ENCODE data around the gene MISFA. TPM values are rescaled to one million over a fixed set of nuclear protein-coding genes. Genes with fewer than 3 reads are reported as not detected.

The MISFA gene
- total RNA-seq, 1 experiment from 2014 or later, result 4.6 TPM

GRCh38 chr11:18611196-18611595, 11.6 kb downstream of the MISFA start:
- Histone ChIP-seq H3K27ac (ENCODE audit: low read depth, low read length, poor library complexity, severe bottlenecking) (no peak overlapping the region), H3K27me3 (replicated peaks; ENCODE audit: insufficient read depth, low read depth, low read length, poor library complexity) (no peaks in the 10 kb centered on the region), H3K4me3 (ENCODE audit: low read depth, low read length, poor library complexity, severe bottlenecking) (no peak overlapping the region), H3K4me1 (ENCODE audit: insufficient read depth, low read length, poor library complexity, severe bottlenecking) (no peaks in the 10 kb centered on the region), H3K36me3 (ENCODE audit: insufficient read depth, low read length, poor library complexity, severe bottlenecking) (peaks cover 20% of the 10 kb centered on the region), H3K9me3 (ENCODE audit: low read depth, low read length, poor library complexity, severe bottlenecking) (no peaks in the 10 kb centered on the region)
- POLR2A ChIA-PET (ENCODE audit: low non-redundant PET), result no interaction called here
- intact Hi-C loops (cut with micrococcal nuclease; ENCODE audit: unreplicated experiment), result no loop called here
- TF ChIP-seq, protein P1, sequence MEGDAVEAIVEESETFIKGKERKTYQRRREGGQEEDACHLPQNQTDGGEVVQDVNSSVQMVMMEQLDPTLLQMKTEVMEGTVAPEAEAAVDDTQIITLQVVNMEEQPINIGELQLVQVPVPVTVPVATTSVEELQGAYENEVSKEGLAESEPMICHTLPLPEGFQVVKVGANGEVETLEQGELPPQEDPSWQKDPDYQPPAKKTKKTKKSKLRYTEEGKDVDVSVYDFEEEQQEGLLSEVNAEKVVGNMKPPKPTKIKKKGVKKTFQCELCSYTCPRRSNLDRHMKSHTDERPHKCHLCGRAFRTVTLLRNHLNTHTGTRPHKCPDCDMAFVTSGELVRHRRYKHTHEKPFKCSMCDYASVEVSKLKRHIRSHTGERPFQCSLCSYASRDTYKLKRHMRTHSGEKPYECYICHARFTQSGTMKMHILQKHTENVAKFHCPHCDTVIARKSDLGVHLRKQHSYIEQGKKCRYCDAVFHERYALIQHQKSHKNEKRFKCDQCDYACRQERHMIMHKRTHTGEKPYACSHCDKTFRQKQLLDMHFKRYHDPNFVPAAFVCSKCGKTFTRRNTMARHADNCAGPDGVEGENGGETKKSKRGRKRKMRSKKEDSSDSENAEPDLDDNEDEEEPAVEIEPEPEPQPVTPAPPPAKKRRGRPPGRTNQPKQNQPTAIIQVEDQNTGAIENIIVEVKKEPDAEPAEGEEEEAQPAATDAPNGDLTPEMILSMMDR (conservative IDR thresholded peaks at IDR 0.05; ENCODE audit: low read depth, low read length), result no peak
- no peak for TF ChIP-seq EZH2 (IDR thresholded peaks at IDR 0.05; ENCODE audit: borderline replicate concordance, low read depth, low read length, poor library complexity, severe bottlenecking)
- DNase-seq (ENCODE audit: low spot score), result no peak
- BruUV-seq (replicated peaks), result no TSS peak
- CTCF ChIA-PET, result no interaction called here

DNA sequence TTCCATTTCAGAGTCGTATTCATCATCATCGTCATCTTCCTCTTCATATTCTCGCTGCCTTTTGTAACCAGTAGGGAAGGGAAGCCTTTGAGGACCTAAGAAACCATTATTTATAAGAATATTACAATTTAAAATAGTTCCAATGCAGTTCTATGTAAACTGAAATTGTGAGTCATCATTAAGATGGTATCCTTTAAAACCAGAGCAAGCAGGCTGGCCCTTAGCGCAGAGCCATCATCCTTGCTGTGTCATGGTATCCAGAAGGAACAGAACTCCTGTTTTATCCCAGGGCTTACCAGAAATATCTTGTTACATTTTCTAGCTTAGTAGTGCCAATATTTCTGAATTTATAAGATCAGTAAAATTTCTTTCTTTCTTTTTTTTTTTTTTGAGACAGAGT, 12.8 kb downstream of the MISFA start:
- no TSS peak for BruUV-seq (replicated peaks)
- TF ChIP-seq EZH2 (IDR thresholded peaks at IDR 0.05; ENCODE audit: borderline replicate concordance, low read depth, low read length, poor library complexity, severe bottlenecking), result no peak
- TF ChIP-seq, protein P1 (conservative IDR thresholded peaks at IDR 0.05; ENCODE audit: low read depth, low read length), result no peak
- intact Hi-C loops (cut with micrococcal nuclease; ENCODE audit: unreplicated experiment), result no loop called here
- Histone ChIP-seq H3K27me3 (replicated peaks; ENCODE audit: insufficient read depth, low read depth, low read length, poor library complexity) (no peaks in the 10 kb centered on the region), H3K36me3 (ENCODE audit: insufficient read depth, low read length, poor library complexity, severe bottlenecking) (peaks cover 16% of the 10 kb centered on the region), H3K9me3 (ENCODE audit: low read depth, low read length, poor library complexity, severe bottlenecking) (no peaks in the 10 kb centered on the region), H3K27ac (ENCODE audit: low read depth, low read length, poor library complexity, severe bottlenecking) (no peak overlapping the region), H3K4me3 (ENCODE audit: low read depth, low read length, poor library complexity, severe bottlenecking) (no peak overlapping the region), H3K4me1 (ENCODE audit: insufficient read depth, low read length, poor library complexity, severe bottlenecking) (no peaks in the 10 kb centered on the region)
- ChIA-PET CTCF (no interaction called here), POLR2A (ENCODE audit: low non-redundant PET) (no interaction called here)
- no peak for DNase-seq (ENCODE audit: low spot score)

DNA sequence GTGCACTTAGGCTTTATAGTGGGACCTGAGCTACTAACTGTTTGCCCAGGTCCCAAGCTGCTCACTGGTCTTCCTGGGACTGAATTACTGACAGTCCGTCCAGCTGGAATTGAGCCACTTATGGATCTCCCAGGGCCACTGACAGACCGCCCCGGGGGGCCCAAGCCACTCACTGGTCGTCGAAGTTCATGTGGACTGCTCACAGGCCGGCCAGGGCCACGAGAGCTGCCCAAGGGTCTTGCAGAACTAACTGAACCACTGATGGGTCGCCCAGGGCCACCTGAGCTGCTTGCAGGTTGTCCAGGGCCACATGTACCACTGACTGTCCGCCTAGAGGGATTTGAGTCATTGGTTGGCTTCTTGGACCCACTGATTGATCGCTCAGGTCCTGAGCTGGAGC, 15.1 kb downstream of the MISFA start:
- H3K27ac ChIP-seq (ENCODE audit: low read depth, low read length, poor library complexity, severe bottlenecking), result no peak overlapping the region
- ChIA-PET POLR2A (ENCODE audit: low non-redundant PET) (no interaction called here), CTCF (no interaction called here)
- DNase-seq (ENCODE audit: low spot score), result no peak
- H3K27me3 ChIP-seq (replicated peaks; ENCODE audit: insufficient read depth, low read depth, low read length, poor library complexity), result no peaks in the 10 kb centered on the region
- peaks cover 10% of the 10 kb centered on the region for H3K36me3 ChIP-seq (ENCODE audit: insufficient read depth, low read length, poor library complexity, severe bottlenecking)
- H3K9me3 ChIP-seq (ENCODE audit: low read depth, low read length, poor library complexity, severe bottlenecking), result no peaks in the 10 kb centered on the region
- no TSS peak for BruUV-seq (replicated peaks)
- TF ChIP-seq EZH2 (IDR thresholded peaks at IDR 0.05; ENCODE audit: borderline replicate concordance, low read depth, low read length, poor library complexity, severe bottlenecking), result no peak
- TF ChIP-seq, protein P1 (conservative IDR thresholded peaks at IDR 0.05; ENCODE audit: low read depth, low read length), result no peak
- no peak overlapping the region for H3K4me3 ChIP-seq (ENCODE audit: low read depth, low read length, poor library complexity, severe bottlenecking)
- H3K4me1 ChIP-seq (ENCODE audit: insufficient read depth, low read length, poor library complexity, severe bottlenecking), result no peaks in the 10 kb centered on the region
- intact Hi-C loops (cut with micrococcal nuclease; ENCODE audit: unreplicated experiment), result no loop called here

Data from A673 (cell line).